ENCODE data around the gene ZPR1.

DNA sequence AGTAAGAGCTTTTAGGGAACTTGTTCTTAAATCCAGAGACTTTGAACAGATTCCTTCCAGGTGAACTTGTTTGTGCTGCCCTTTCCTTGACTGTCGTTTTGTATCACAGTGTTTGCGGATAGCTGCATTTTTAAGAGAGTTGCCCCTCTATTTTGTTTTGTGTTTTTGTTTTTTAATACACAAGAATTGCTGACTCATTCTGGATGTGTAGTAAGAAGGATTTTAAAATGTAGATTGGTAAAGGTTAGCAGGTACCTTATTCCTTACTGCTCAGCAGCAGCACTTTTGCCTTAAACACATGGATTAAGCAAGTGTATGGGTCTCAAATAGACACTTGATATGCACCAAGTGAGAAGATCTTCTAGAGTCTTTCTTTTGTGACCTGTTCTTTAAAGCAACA, 12.8 kb upstream of the ZPR1 start:
- TF ChIP-seq, protein P1, sequence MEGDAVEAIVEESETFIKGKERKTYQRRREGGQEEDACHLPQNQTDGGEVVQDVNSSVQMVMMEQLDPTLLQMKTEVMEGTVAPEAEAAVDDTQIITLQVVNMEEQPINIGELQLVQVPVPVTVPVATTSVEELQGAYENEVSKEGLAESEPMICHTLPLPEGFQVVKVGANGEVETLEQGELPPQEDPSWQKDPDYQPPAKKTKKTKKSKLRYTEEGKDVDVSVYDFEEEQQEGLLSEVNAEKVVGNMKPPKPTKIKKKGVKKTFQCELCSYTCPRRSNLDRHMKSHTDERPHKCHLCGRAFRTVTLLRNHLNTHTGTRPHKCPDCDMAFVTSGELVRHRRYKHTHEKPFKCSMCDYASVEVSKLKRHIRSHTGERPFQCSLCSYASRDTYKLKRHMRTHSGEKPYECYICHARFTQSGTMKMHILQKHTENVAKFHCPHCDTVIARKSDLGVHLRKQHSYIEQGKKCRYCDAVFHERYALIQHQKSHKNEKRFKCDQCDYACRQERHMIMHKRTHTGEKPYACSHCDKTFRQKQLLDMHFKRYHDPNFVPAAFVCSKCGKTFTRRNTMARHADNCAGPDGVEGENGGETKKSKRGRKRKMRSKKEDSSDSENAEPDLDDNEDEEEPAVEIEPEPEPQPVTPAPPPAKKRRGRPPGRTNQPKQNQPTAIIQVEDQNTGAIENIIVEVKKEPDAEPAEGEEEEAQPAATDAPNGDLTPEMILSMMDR (IDR thresholded peaks at IDR 0.05), result no peak
- TF ChIP-seq POLR2AphosphoS5 (IDR thresholded peaks at IDR 0.05; ENCODE audit: low read depth, low read length) (no peak), SIN3A (IDR thresholded peaks at IDR 0.05; ENCODE audit: borderline replicate concordance, insufficient read depth, low read depth, low read length) (no peak), TCF7L2 (IDR thresholded peaks at IDR 0.05; ENCODE audit: low read depth, low read length) (no peak)
- TF ChIP-seq, protein P2, sequence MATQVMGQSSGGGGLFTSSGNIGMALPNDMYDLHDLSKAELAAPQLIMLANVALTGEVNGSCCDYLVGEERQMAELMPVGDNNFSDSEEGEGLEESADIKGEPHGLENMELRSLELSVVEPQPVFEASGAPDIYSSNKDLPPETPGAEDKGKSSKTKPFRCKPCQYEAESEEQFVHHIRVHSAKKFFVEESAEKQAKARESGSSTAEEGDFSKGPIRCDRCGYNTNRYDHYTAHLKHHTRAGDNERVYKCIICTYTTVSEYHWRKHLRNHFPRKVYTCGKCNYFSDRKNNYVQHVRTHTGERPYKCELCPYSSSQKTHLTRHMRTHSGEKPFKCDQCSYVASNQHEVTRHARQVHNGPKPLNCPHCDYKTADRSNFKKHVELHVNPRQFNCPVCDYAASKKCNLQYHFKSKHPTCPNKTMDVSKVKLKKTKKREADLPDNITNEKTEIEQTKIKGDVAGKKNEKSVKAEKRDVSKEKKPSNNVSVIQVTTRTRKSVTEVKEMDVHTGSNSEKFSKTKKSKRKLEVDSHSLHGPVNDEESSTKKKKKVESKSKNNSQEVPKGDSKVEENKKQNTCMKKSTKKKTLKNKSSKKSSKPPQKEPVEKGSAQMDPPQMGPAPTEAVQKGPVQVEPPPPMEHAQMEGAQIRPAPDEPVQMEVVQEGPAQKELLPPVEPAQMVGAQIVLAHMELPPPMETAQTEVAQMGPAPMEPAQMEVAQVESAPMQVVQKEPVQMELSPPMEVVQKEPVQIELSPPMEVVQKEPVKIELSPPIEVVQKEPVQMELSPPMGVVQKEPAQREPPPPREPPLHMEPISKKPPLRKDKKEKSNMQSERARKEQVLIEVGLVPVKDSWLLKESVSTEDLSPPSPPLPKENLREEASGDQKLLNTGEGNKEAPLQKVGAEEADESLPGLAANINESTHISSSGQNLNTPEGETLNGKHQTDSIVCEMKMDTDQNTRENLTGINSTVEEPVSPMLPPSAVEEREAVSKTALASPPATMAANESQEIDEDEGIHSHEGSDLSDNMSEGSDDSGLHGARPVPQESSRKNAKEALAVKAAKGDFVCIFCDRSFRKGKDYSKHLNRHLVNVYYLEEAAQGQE (IDR thresholded peaks at IDR 0.05; ENCODE audit: insufficient read depth in 1 of 2, low read depth in 2 of 2, low read length in 1 of 2), result no peak

Data from Panc1 (cell line).